Naive thymus-derived CD4-positive, alpha-beta T cell (primary cell): ENCODE measurements around the gene EXOC2. TPM values are rescaled to one million over a fixed set of nuclear protein-coding genes. Genes with fewer than 3 reads are reported as not detected.
A peak's percentile ranks its signal among the peaks of the same experiment; 100 is the strongest.

ENCODE experiments used
- ATAC-seq: fragments of 150-1000 bp; cut with Tn5 transposase; 2 replicates; pipeline ENCODE4 v1.10.0; 2021; ENCODE audit warnings: mild to moderate bottlenecking, moderate library complexity
- CTCF ChIA-PET: fragments of 350-600 bp; sonication (Branson Sonifier 250); formaldehyde crosslinking; loops from one replicate; lab custom pipeline; 2021; ENCODE audit warnings: antibody characterized with exemption; lab: Charles Lee
- POLR2A ChIA-PET: fragments of 350-600 bp; sonication (Branson Sonifier 250); formaldehyde crosslinking; loops from one replicate; lab custom pipeline; 2021; ENCODE audit warnings: antibody characterized with exemption, inconsistent platforms; lab: Charles Lee
- DNase-seq, 9 donors: peaks; one replicate each; pipeline versions ENCODE4 v3.0.0 to v3.0.0-alpha.2; 2020 to 2022; ENCODE audit warnings: mixed read lengths in 1 of 9
- H3K27ac ChIP-seq: one replicate; pipeline ENCODE4 v1.7.0; 2013; ENCODE audit warnings: mild to moderate bottlenecking, low read depth, low read length, moderate library complexity
- H3K27me3 ChIP-seq, 2 donors: one replicate each; pipeline ENCODE4 v1.7.0; 2013; ENCODE audit warnings: low read length in 2 of 2, mild to moderate bottlenecking in 2 of 2, moderate library complexity in 2 of 2; ENCODE audit not compliant: control insufficient read depth in 2 of 2, insufficient read depth in 2 of 2
- H3K36me3 ChIP-seq, 3 experiments: 1 replicate in 2 of 3; 2 replicates in 1 of 3; pipeline ENCODE4 v1.7.0; 2013; ENCODE audit warnings: low read length in 3 of 3, mild to moderate bottlenecking in 3 of 3, moderate library complexity in 1 of 3; ENCODE audit not compliant: insufficient read depth in 3 of 3, control insufficient read depth in 2 of 3
- H3K4me1 ChIP-seq, 2 donors: one replicate each; pipeline ENCODE4 v1.7.0; 2013; ENCODE audit warnings: low read length in 2 of 2, mild to moderate bottlenecking in 2 of 2, moderate library complexity in 1 of 2; ENCODE audit not compliant: control insufficient read depth in 2 of 2, insufficient read depth in 2 of 2
- H3K4me3 ChIP-seq: 2 replicates; pipeline ENCODE4 v1.7.0; 2013; ENCODE audit warnings: mild to moderate bottlenecking, low read length
- H3K9me3 ChIP-seq, 3 experiments: 1 replicate in 2 of 3; 2 replicates in 1 of 3; pipeline ENCODE4 v1.7.0; 2013; ENCODE audit warnings: low read length in 3 of 3; ENCODE audit not compliant: control insufficient read depth in 2 of 3
- H3K27ac Mint-ChIP-seq, 9 donors: one replicate each; pipeline ENCODE4 v1.8.0; 2020 to 2022; ENCODE audit warnings: mixed read lengths in 9 of 9, mild to moderate bottlenecking in 8 of 9, moderate library complexity in 5 of 9, inconsistent platforms in 2 of 9
- H3K27me3 Mint-ChIP-seq, 5 donors: one replicate each; pipeline ENCODE4 v1.8.0; 2021 to 2022; ENCODE audit warnings: mixed read lengths in 5 of 5, mild to moderate bottlenecking in 1 of 5
- H3K36me3 Mint-ChIP-seq, 5 donors: one replicate each; pipeline ENCODE4 v1.8.0; 2020 to 2022; ENCODE audit warnings: mixed read lengths in 5 of 5, mild to moderate bottlenecking in 3 of 5, inconsistent platforms in 1 of 5
- H3K4me1 Mint-ChIP-seq, 7 donors: one replicate each; pipeline ENCODE4 v1.8.0; 2020 to 2022; ENCODE audit warnings: mixed read lengths in 7 of 7, mild to moderate bottlenecking in 3 of 7, inconsistent platforms in 1 of 7
- H3K4me3 Mint-ChIP-seq, 10 donors: one replicate each; pipeline ENCODE4 v1.8.0; 2020 to 2022; ENCODE audit warnings: mild to moderate bottlenecking in 10 of 10, mixed read lengths in 10 of 10, moderate library complexity in 6 of 10, inconsistent platforms in 2 of 10
- H3K9me3 Mint-ChIP-seq, 11 donors: one replicate each; pipeline ENCODE4 v1.8.0; 2020 to 2022; ENCODE audit warnings: mixed read lengths in 11 of 11, mild to moderate bottlenecking in 4 of 11, inconsistent platforms in 1 of 11, moderate library complexity in 1 of 11
- intact Hi-C, 2 donors: fragments of 100-400 bp; cut with micrococcal nuclease; formaldehyde crosslinking; loops; one replicate each; pipeline ENCODE4 v1.15.1; 2023
- polyA plus RNA-seq, 2 donors: library from polyadenylated mRNA; unstranded; fragments of 300-500 nt; fragmentation: Illumina TruSeq; gene quantifications; one replicate each; pipeline ENCODE4 v1.2.3, GENCODE V29; 2021
- total RNA-seq, 6 experiments: library from RNA in 5 of 6; stranded (reverse) in 5 of 6; gene quantifications; 1 replicate in 5 of 6; 2 replicates in 1 of 6; pipeline ENCODE4 v1.2.3 and lab custom pipeline; 2021 to 2026

The EXOC2 gene
- total and polyA plus RNA-seq, 7 experiments from 2014 or later, result 26.7 to 45.4 (median 38.8) TPM

- no peaks in the 10 kb centered on the region for H3K9me3 ChIP-seq
- no peaks in the 10 kb centered on the region for H3K27me3 Mint-ChIP-seq
- H3K36me3 Mint-ChIP-seq, result peaks cover 9 to 36% (median 11%) of the 10 kb centered on the region in 5 donors
- H3K4me3 Mint-ChIP-seq, result no peak overlapping the region
- CTCF ChIA-PET, result no interaction called here
- H3K4me1 ChIP-seq, result no peaks in the 10 kb centered on the region
- H3K9me3 Mint-ChIP-seq, result peaks cover 0 to 2% (median 0%) of the 10 kb centered on the region in 11 donors
- no peaks in the 10 kb centered on the region for H3K27me3 ChIP-seq
- H3K36me3 ChIP-seq, result peaks cover 0 to 39% (median 0%) of the 10 kb centered on the region in 3 experiments
- ATAC-seq (no peak), DNase-seq (no peak)
- H3K4me1 Mint-ChIP-seq, result peaks cover 0 to 11% (median 4%) of the 10 kb centered on the region in 7 donors
- intact Hi-C loops, result no loop called here
- no peak overlapping the region for H3K27ac ChIP-seq
- peak overlapping the region in 1 of 9 donors; percentile 47 for H3K27ac Mint-ChIP-seq
- POLR2A ChIA-PET, result no interaction called here
- H3K4me3 ChIP-seq, result no peak overlapping the region
Measured at GRCh38 chr6:620166-620565, 72.8 kb downstream of the EXOC2 start.

- Mint-ChIP-seq H3K4me3 (no peak overlapping the region), H3K27ac (no peak overlapping the region), H3K27me3 (no peaks in the 10 kb centered on the region), H3K4me1 (peaks cover 0 to 11% (median 4%) of the 10 kb centered on the region in 7 donors), H3K9me3 (peaks cover 0 to 2% (median 0%) of the 10 kb centered on the region in 11 donors), H3K36me3 (peaks cover 5 to 50% (median 15%) of the 10 kb centered on the region in 5 donors)
- H3K4me1 ChIP-seq, result no peaks in the 10 kb centered on the region
- intact Hi-C loops, result loop anchor here in 1 of 2 donors (10.0 kb wide), 1 partner anchor 67 kb away; no protein-coding TSS in a partner anchor
- H3K36me3 ChIP-seq, result peaks cover 0 to 43% (median 0%) of the 10 kb centered on the region in 3 experiments
- no peaks in the 10 kb centered on the region for H3K9me3 ChIP-seq
- no peak overlapping the region for H3K4me3 ChIP-seq
- CTCF ChIA-PET, result interaction anchor here (0.6 kb wide), 1 partner anchor 70 kb away, joined by 3 read pairs; no protein-coding TSS in a partner anchor
- DNase-seq (no peak), ATAC-seq (no peak)
- H3K27me3 ChIP-seq, result no peaks in the 10 kb centered on the region
- POLR2A ChIA-PET, result no interaction called here
- H3K27ac ChIP-seq, result no peak overlapping the region
Measured at GRCh38 chr6:617456-618100, 75.4 kb downstream of the EXOC2 start.

GRCh38 chr6:613981-614380, 79.0 kb downstream of the EXOC2 start:
- Histone ChIP-seq H3K4me3 (no peak overlapping the region), H3K27me3 (no peaks in the 10 kb centered on the region), H3K9me3 (no peaks in the 10 kb centered on the region), H3K4me1 (no peaks in the 10 kb centered on the region), H3K27ac (no peak overlapping the region), H3K36me3 (peaks cover 0 to 36% (median 0%) of the 10 kb centered on the region in 3 experiments)
- H3K4me1 Mint-ChIP-seq, result peaks cover 0 to 12% (median 0%) of the 10 kb centered on the region in 7 donors
- intact Hi-C loops, result loop anchor here in 1 of 2 donors (10.0 kb wide), 1 partner anchor 71 kb away; no protein-coding TSS in a partner anchor
- H3K4me3 Mint-ChIP-seq, result no peak overlapping the region
- peaks cover 0 to 2% (median 0%) of the 10 kb centered on the region in 11 donors for H3K9me3 Mint-ChIP-seq
- ChIA-PET CTCF (interaction anchor here (0.6 kb wide), 1 partner anchor 21 kb away, joined by 4 read pairs; no protein-coding TSS in a partner anchor), POLR2A (no interaction called here)
- no peak overlapping the region for H3K27ac Mint-ChIP-seq
- no peaks in the 10 kb centered on the region for H3K27me3 Mint-ChIP-seq
- no peak for DNase-seq
- ATAC-seq, result no peak
- H3K36me3 Mint-ChIP-seq, result peaks cover 6 to 54% (median 17%) of the 10 kb centered on the region in 5 donors

GRCh38 chr6:611928-612327, 81.0 kb downstream of the EXOC2 start:
- intact Hi-C loops, result loop anchor here in 1 of 2 donors (10.0 kb wide), 1 partner anchor 73 kb away; no protein-coding TSS in a partner anchor
- peaks cover 0 to 28% (median 0%) of the 10 kb centered on the region in 3 experiments for H3K36me3 ChIP-seq
- no peaks in the 10 kb centered on the region for H3K9me3 ChIP-seq
- H3K27me3 Mint-ChIP-seq, result no peaks in the 10 kb centered on the region
- no peak overlapping the region for H3K4me3 Mint-ChIP-seq
- no peak overlapping the region for H3K27ac Mint-ChIP-seq
- H3K36me3 Mint-ChIP-seq, result peaks cover 6 to 57% (median 26%) of the 10 kb centered on the region in 5 donors
- H3K4me1 ChIP-seq, result no peaks in the 10 kb centered on the region
- ChIA-PET CTCF (no interaction called here), POLR2A (no interaction called here)
- no peak overlapping the region for H3K27ac ChIP-seq
- no peaks in the 10 kb centered on the region for H3K27me3 ChIP-seq
- ATAC-seq (no peak), DNase-seq (no peak)
- H3K4me1 Mint-ChIP-seq, result peaks cover 0 to 9% (median 0%) of the 10 kb centered on the region in 7 donors
- H3K9me3 Mint-ChIP-seq, result peaks cover 0 to 2% (median 0%) of the 10 kb centered on the region in 11 donors
- H3K4me3 ChIP-seq, result no peak overlapping the region

- H3K9me3 ChIP-seq, result no peaks in the 10 kb centered on the region
- ChIA-PET CTCF (interaction anchor here (0.6 kb wide), 1 partner anchor 814 kb away, joined by 3 read pairs; no protein-coding TSS in a partner anchor), POLR2A (interaction anchor here (0.7 kb wide), 1 partner anchor 111 kb away, joined by 3 read pairs; no protein-coding TSS in a partner anchor)
- Mint-ChIP-seq H3K4me3 (no peak overlapping the region), H3K27ac (peak overlapping the region in 3 of 9 donors; percentile 39 to 68 (median 45)), H3K27me3 (no peaks in the 10 kb centered on the region), H3K36me3 (peaks cover 9 to 66% (median 33%) of the 10 kb centered on the region in 5 donors), H3K4me1 (peaks cover 0 to 9% (median 0%) of the 10 kb centered on the region in 7 donors), H3K9me3 (peaks cover 0 to 4% (median 0%) of the 10 kb centered on the region in 11 donors)
- intact Hi-C loops, result loop anchor here in 1 of 2 donors (10.0 kb wide), 1 partner anchor 74 kb away; no protein-coding TSS in a partner anchor
- H3K4me3 ChIP-seq, result no peak overlapping the region
- H3K4me1 ChIP-seq, result no peaks in the 10 kb centered on the region
- no peak overlapping the region for H3K27ac ChIP-seq
- H3K27me3 ChIP-seq, result no peaks in the 10 kb centered on the region
- DNase-seq, result no peak
- peaks cover 0 to 34% (median 0%) of the 10 kb centered on the region in 3 experiments for H3K36me3 ChIP-seq
- ATAC-seq, result peak; percentile 40
Measured at GRCh38 chr6:610882-611281, 82.1 kb downstream of the EXOC2 start.

GRCh38 chr6:609905-610304, 83.0 kb downstream of the EXOC2 start:
- Mint-ChIP-seq H3K36me3 (peaks cover 11 to 62% (median 27%) of the 10 kb centered on the region in 5 donors), H3K27me3 (no peaks in the 10 kb centered on the region), H3K9me3 (peaks cover 0 to 4% (median 0%) of the 10 kb centered on the region in 11 donors), H3K27ac (no peak overlapping the region), H3K4me3 (no peak overlapping the region), H3K4me1 (peaks cover 0 to 6% (median 0%) of the 10 kb centered on the region in 7 donors)
- H3K27me3 ChIP-seq, result no peaks in the 10 kb centered on the region
- H3K9me3 ChIP-seq, result no peaks in the 10 kb centered on the region
- peaks cover 0 to 28% (median 0%) of the 10 kb centered on the region in 3 experiments for H3K36me3 ChIP-seq
- DNase-seq, result no peak
- ChIA-PET CTCF (no interaction called here), POLR2A (no interaction called here)
- no peak overlapping the region for H3K27ac ChIP-seq
- H3K4me1 ChIP-seq, result no peaks in the 10 kb centered on the region
- H3K4me3 ChIP-seq, result no peak overlapping the region
- intact Hi-C loops, result loop anchor here in 1 of 2 donors (10.0 kb wide), 1 partner anchor 75 kb away; no protein-coding TSS in a partner anchor
- ATAC-seq, result no peak
